A549 (cell line): ENCODE results near the gene CHRD. TPM values are rescaled to one million over a fixed set of nuclear protein-coding genes. Genes with fewer than 3 reads are reported as not detected.

Experiments
- ATAC-seq, 2 experiments: fragments of 200-7000 bp in 1 of 2; fragments of >200 bp in 1 of 2; cut with Nextera tagmentation in 1 of 2; cut with Tn5 transposase in 1 of 2; 3 replicates each; pipeline versions ENCODE4 v1.8.0 to v1.9.1; 2018 to 2020; ENCODE audit warnings: mild to moderate bottlenecking in 1 of 2, moderate library complexity in 1 of 2
- CTCF ChIA-PET: fragments of 300-600 bp; sonication (Branson Sonifier 250); formaldehyde crosslinking; extraction: SDS; loops from one replicate; lab custom pipeline; 2021; ENCODE audit warnings: antibody characterized with exemption, inconsistent platforms; lab: Yijun Ruan, JAX
- POLR2A ChIA-PET: fragments of 350-600 bp; formaldehyde crosslinking; extraction: SDS; loops from one replicate; lab custom pipeline; 2021; ENCODE audit warnings: antibody characterized with exemption, inconsistent platforms; lab: Yijun Ruan, JAX
- DNase-seq, 2 experiments: peaks; one replicate each; pipeline versions ENCODE4 v3.0.0 to v3.0.0-alpha.2; 2011 to 2016; ENCODE audit warnings: low read depth in 1 of 2, low spot score in 1 of 2
- FAIRE-seq: peaks from 2 replicates; lab custom pipeline; 2011; peaks lifted over from hg19 to GRCh38; lab: Jason Lieb, UNC
- H3K27ac ChIP-seq, 2 experiments: fragments of >200 bp; sonication (Bioruptor Twin); formaldehyde crosslinking; 3 replicates each; pipeline ENCODE4 v1.5.1; 2016 to 2017
- H3K4me1 ChIP-seq: fragments of >200 bp; sonication (Bioruptor Twin); formaldehyde crosslinking; 3 replicates; pipeline ENCODE4 v1.6.1; 2016
- H3K4me2 ChIP-seq: fragments of >200 bp; sonication (Bioruptor Twin); formaldehyde crosslinking; 3 replicates; pipeline ENCODE4 v1.6.1; 2016
- H3K4me3 ChIP-seq: fragments of >200 bp; sonication (Bioruptor Twin); formaldehyde crosslinking; 3 replicates; pipeline ENCODE4 v1.5.1; 2016
- H3K9me3 ChIP-seq: fragments of >200 bp; sonication (Bioruptor Twin); formaldehyde crosslinking; 3 replicates; pipeline ENCODE4 v1.6.1; 2016
- BHLHE40 ChIP-seq: IDR thresholded peaks from 2 replicates; pipeline ENCODE4 v1.6.1; 2012; ENCODE audit warnings: low read depth, low read length, inconsistent platforms
- CBX2 ChIP-seq: fragments of 200-600 bp; sonication (generic); IDR thresholded peaks from 2 replicates; pipeline ENCODE4 v1.6.1; 2016; ENCODE audit warnings: low read depth, mild to moderate bottlenecking, borderline replicate concordance
- CEBPB ChIP-seq, 2 experiments: fragments of >200 bp in 1 of 2; sonication (Bioruptor Twin) in 1 of 2; formaldehyde crosslinking in 1 of 2; IDR thresholded peaks; 2 replicates each; pipeline ENCODE4 v1.6.1; 2012 to 2016
- CHD4 ChIP-seq: fragments of 200-600 bp; sonication (generic); IDR thresholded peaks from 2 replicates; pipeline ENCODE4 v1.6.1; 2016; ENCODE audit warnings: antibody characterized with exemption, mild to moderate bottlenecking, borderline replicate concordance
- E2F6 ChIP-seq: IDR thresholded peaks from 2 replicates; pipeline ENCODE4 v1.6.1; 2012; ENCODE audit warnings: low read depth, borderline replicate concordance
- EHF ChIP-seq: fragments of 250-450 bp; sonication (Bioruptor Pico); IDR thresholded peaks from 2 replicates; pipeline ENCODE4 v1.5.0; 2020; ENCODE audit warnings: mild to moderate bottlenecking
- EHMT2 ChIP-seq: fragments of 200-600 bp; sonication (generic); IDR thresholded peaks from 2 replicates; pipeline ENCODE4 v1.6.1; 2016; ENCODE audit warnings: antibody characterized with exemption, low read depth, mild to moderate bottlenecking, moderate library complexity
- ESRRA ChIP-seq: fragments of 150-350 bp; IDR thresholded peaks from 2 replicates; pipeline ENCODE4 v1.6.1; 2014; ENCODE audit warnings: mild to moderate bottlenecking, low read length, borderline replicate concordance
- FOSB ChIP-seq: fragments of 250-450 bp; sonication (Bioruptor Pico); IDR thresholded peaks from 2 replicates; pipeline ENCODE4 v1.5.0; 2020; ENCODE audit warnings: mild to moderate bottlenecking, moderate library complexity
- FOSL2 ChIP-seq, 2 experiments: fragments of 450-650 bp in 1 of 2; fragments of >200 bp in 1 of 2; sonication (Bioruptor Twin) in 1 of 2; formaldehyde crosslinking; IDR thresholded peaks; 2 replicates each; pipeline versions ENCODE4 v1.5.0 to v1.6.1; 2016 to 2020; ENCODE audit warnings: mild to moderate bottlenecking in 1 of 2, moderate library complexity in 1 of 2
- GATA3 ChIP-seq: IDR thresholded peaks from 2 replicates; pipeline ENCODE4 v1.6.1; 2012; ENCODE audit warnings: borderline replicate concordance
- HDAC2 ChIP-seq: fragments of 200-600 bp; sonication (generic); IDR thresholded peaks from 2 replicates; pipeline ENCODE4 v1.6.1; 2016
- HES2 ChIP-seq: fragments of >200 bp; sonication (Bioruptor Twin); formaldehyde crosslinking; IDR thresholded peaks from 2 replicates; pipeline ENCODE4 v1.6.1; 2016
- HOXA7 ChIP-seq: fragments of 250-450 bp; sonication (Bioruptor Pico); IDR thresholded peaks from 2 replicates; pipeline ENCODE4 v1.5.0; 2020; ENCODE audit warnings: mild to moderate bottlenecking, moderate library complexity
- HOXB13 ChIP-seq: fragments of 250-450 bp; sonication (Bioruptor Pico); IDR thresholded peaks from 2 replicates; pipeline ENCODE4 v1.5.0; 2020; ENCODE audit warnings: low read depth, mild to moderate bottlenecking, moderate library complexity
- KDM1A ChIP-seq: fragments of 200-600 bp; sonication (generic); IDR thresholded peaks from 2 replicates; pipeline ENCODE4 v1.6.1; 2016; ENCODE audit warnings: low read depth, mild to moderate bottlenecking
- MAZ ChIP-seq: fragments of 150-350 bp; IDR thresholded peaks from 2 replicates; pipeline ENCODE4 v1.6.1; 2014; ENCODE audit warnings: antibody characterized with exemption, low read depth, low read length, borderline replicate concordance
- MYC ChIP-seq: IDR thresholded peaks from 2 replicates; pipeline ENCODE4 v1.6.1; 2012; ENCODE audit warnings: mild to moderate bottlenecking, inconsistent platforms, low read length, improper control_type of control experiment, borderline replicate concordance
- NFE2L2 ChIP-seq: fragments of 150-350 bp; conservative IDR thresholded peaks from 2 replicates; pipeline ENCODE4 v1.6.1; 2014; ENCODE audit warnings: low read length
- NR3C1 ChIP-seq: fragments of >200 bp; sonication (Bioruptor Twin); formaldehyde crosslinking; IDR thresholded peaks from 3 replicates; pipeline ENCODE4 v1.6.1; 2017
- POLR2A ChIP-seq: IDR thresholded peaks from 2 replicates; pipeline ENCODE4 v1.6.1; 2012; ENCODE audit warnings: mild to moderate bottlenecking, low read length
- RAD21 ChIP-seq, 2 experiments: fragments of >200 bp in 1 of 2; sonication (Bioruptor Twin) in 1 of 2; formaldehyde crosslinking in 1 of 2; IDR thresholded peaks in 1 of 2; conservative IDR thresholded peaks in 1 of 2; 2 replicates in 1 of 2; 3 replicates in 1 of 2; pipeline ENCODE4 v1.6.1; 2012 to 2018; ENCODE audit warnings: inconsistent platforms in 1 of 2
- RARB ChIP-seq: fragments of 250-450 bp; sonication (Bioruptor Pico); IDR thresholded peaks from 2 replicates; pipeline ENCODE4 v1.8.0; 2021; ENCODE audit warnings: mild to moderate bottlenecking, moderate library complexity
- RFX5 ChIP-seq: fragments of 450-650 bp; IDR thresholded peaks from 2 replicates; pipeline ENCODE4 v1.7.1; 2014; ENCODE audit warnings: antibody characterized with exemption, mild to moderate bottlenecking, moderate library complexity
- RNF2 ChIP-seq: fragments of 200-600 bp; sonication (generic); IDR thresholded peaks from 2 replicates; pipeline ENCODE4 v1.6.1; 2016; ENCODE audit warnings: low read depth, mild to moderate bottlenecking, antibody characterized with exemption, moderate library complexity, borderline replicate concordance
- SMC3 ChIP-seq: fragments of >200 bp; sonication (Bioruptor Twin); formaldehyde crosslinking; IDR thresholded peaks from 3 replicates; pipeline ENCODE4 v1.6.1; 2018; ENCODE audit warnings: inconsistent platforms
- TFCP2L1 ChIP-seq: fragments of 250-450 bp; sonication (Bioruptor Pico); IDR thresholded peaks from 2 replicates; pipeline ENCODE4 v1.5.0; 2021; ENCODE audit warnings: mild to moderate bottlenecking
- ZSCAN20 ChIP-seq: fragments of 250-450 bp; sonication (Bioruptor Pico); IDR thresholded peaks from 2 replicates; pipeline ENCODE4 v1.8.0; 2022; ENCODE audit warnings: mild to moderate bottlenecking, moderate library complexity
- WGBS: methylation state at CpG from one replicate; pipeline ENCODE4 v1.1.6; 2017; ENCODE audit errors: missing lambda C conversion rate; 5-methylcytosine and 5-hydroxymethylcytosine counted together
- polyA plus RNA-seq, 4 experiments: library from polyadenylated mRNA; depleted of rRNA in 3 of 4; stranded (reverse); fragments of >200 nt; fragmentation: RNase III in 1 of 4; extraction: RNeasy Plus Mini Kit Qiagen cat#74134 plus additional on column Dnase treatment in 1 of 4; gene quantifications; 2 replicates in 3 of 4; 3 replicates in 1 of 4; pipeline ENCODE4 v1.2.3, GENCODE V29; 2011 to 2017
- TF ChIP-seq, protein P1 (sequence below): fragments of 450-650 bp; IDR thresholded peaks from 2 replicates; pipeline ENCODE4 v1.6.1; 2014; ENCODE audit warnings: antibody characterized with exemption
- TF ChIP-seq, protein P2 (sequence below): fragments of 250-450 bp; sonication (Bioruptor Pico); IDR thresholded peaks from 2 replicates; pipeline ENCODE4 v1.5.0; 2020; ENCODE audit warnings: low read depth, mild to moderate bottlenecking, moderate library complexity
- TF ChIP-seq, protein P3 (sequence below): fragments of 250-450 bp; sonication (Bioruptor Pico); IDR thresholded peaks from 2 replicates; pipeline ENCODE4 v1.5.0; 2021; ENCODE audit warnings: mild to moderate bottlenecking, moderate library complexity, borderline replicate concordance

The CHRD gene
- polyA plus RNA-seq, 2 of the 4 experiments (the other 2 are of a cell fraction): 0.13 to 0.19 TPM

DNA sequence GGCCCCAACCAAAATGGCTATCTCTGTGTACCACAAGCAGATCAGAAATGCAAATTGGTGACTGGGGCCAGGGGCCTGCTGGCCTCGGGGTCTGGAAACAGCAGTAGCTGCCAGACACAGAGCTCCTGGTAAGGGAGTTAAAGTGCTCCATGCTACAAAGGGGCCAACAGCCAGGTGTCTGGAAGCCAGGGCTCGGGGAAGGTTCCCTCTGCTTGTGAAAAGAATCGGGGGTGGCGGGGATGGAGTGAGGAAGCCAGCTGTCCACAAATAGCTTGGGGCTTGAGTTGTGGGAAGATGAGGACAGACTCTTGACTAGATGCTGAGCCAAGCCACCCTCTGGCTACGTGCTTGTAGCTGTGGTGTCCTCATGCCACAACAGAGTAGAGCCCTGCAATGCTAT is 39.3 kb downstream of the CHRD start:
- CTCF ChIA-PET: interaction anchor here (0.7 to 13.1 kb wide), 10 partner anchors 8 to 121 kb away, joined by 3 to 132 read pairs (median 4); no protein-coding TSS in a partner anchor
- POLR2A ChIA-PET: no interaction called here
- Histone ChIP-seq H3K9me3 (no peaks in the 10 kb centered on the region), H3K4me1 (no peaks in the 10 kb centered on the region), H3K4me2 (no peak overlapping the region), H3K27ac (no peak overlapping the region), H3K4me3 (no peak overlapping the region)
- TF ChIP-seq HES2 (no peak), SMC3 (no peak), POLR2A (no peak), CHD4 (no peak), RARB (CRISPR knock-in tag) (no peak), HOXB13 (CRISPR knock-in tag) (no peak), EHMT2 (no peak), FOSB (CRISPR knock-in tag) (no peak), RFX5 (no peak)
- TF ChIP-seq, protein P1, sequence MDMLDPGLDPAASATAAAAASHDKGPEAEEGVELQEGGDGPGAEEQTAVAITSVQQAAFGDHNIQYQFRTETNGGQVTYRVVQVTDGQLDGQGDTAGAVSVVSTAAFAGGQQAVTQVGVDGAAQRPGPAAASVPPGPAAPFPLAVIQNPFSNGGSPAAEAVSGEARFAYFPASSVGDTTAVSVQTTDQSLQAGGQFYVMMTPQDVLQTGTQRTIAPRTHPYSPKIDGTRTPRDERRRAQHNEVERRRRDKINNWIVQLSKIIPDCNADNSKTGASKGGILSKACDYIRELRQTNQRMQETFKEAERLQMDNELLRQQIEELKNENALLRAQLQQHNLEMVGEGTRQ: no peak
- DNase-seq (no peak), FAIRE-seq (no peak), ATAC-seq (no peak)
- WGBS: 67% methylated on average over 5 of the region's 5 CpGs

DNA sequence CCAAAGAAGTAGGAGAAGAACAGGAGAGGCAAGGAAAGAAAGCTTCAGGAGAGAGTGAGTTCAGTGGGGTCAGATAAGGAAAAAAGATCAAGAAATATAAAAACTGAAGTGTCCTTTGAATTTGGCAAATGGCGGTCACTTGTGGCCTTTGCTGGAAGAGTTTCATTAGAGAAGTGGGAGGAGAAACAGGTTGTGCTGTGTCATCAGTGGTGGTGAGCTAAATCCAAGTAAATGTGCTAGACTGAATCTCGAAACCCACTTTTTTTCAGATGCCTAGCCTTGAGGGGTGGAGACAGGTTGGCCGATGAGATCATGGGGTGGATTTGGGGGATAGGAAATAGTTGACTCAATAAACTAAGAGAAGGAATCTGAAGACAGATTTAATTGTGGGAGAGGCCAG is 43.7 kb downstream of the CHRD start:
- POLR2A ChIA-PET: no interaction called here
- CTCF ChIA-PET: interaction anchor here (0.6 to 13.1 kb wide), 3 partner anchors 28 to 1650 kb away, joined by 3 to 132 read pairs (median 3); no protein-coding TSS in a partner anchor
- Histone ChIP-seq H3K4me3 (no peak overlapping the region), H3K27ac (no peak overlapping the region), H3K4me2 (no peak overlapping the region)
- DNase-seq (no peak), FAIRE-seq (no peak)
- 42% methylated on average over 3 of the region's 3 CpGs for WGBS
- TF ChIP-seq HOXA7: no peak
- TF ChIP-seq HDAC2: no peak
- TF ChIP-seq RFX5: no peak
- TF ChIP-seq MAZ: no peak
- TF ChIP-seq EHF (CRISPR knock-in tag): no peak
- TF ChIP-seq CEBPB (IDR thresholded peaks at IDR 0.05): no peak
- TF ChIP-seq SMC3: no peak
- TF ChIP-seq, protein P2, sequence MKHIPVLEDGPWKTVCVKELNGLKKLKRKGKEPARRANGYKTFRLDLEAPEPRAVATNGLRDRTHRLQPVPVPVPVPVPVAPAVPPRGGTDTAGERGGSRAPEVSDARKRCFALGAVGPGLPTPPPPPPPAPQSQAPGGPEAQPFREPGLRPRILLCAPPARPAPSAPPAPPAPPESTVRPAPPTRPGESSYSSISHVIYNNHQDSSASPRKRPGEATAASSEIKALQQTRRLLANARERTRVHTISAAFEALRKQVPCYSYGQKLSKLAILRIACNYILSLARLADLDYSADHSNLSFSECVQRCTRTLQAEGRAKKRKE (CRISPR knock-in tag): no peak
- TF ChIP-seq FOSL2 (IDR thresholded peaks at IDR 0.05): no peak
- TF ChIP-seq FOSL2 (CRISPR knock-in tag; IDR thresholded peaks at IDR 0.05): no peak
- TF ChIP-seq GATA3: no peak
- no peak for TF ChIP-seq ESRRA
- no peak for TF ChIP-seq RARB (CRISPR knock-in tag)
- no peak for TF ChIP-seq MYC
- no peak for TF ChIP-seq BHLHE40
- no peak for TF ChIP-seq TFCP2L1 (CRISPR knock-in tag)
- TF ChIP-seq, all 56 proteins: peak for 0
- no peak for ATAC-seq
- Histone ChIP-seq H3K9me3 (no peaks in the 10 kb centered on the region), H3K4me1 (no peaks in the 10 kb centered on the region)

GRCh38 chr3:184426691-184427141 is 46.9 kb downstream of the CHRD start:
- FAIRE-seq: no peak
- Histone ChIP-seq H3K4me3 (no peak overlapping the region), H3K9me3 (no peaks in the 10 kb centered on the region), H3K27ac (no peak overlapping the region), H3K4me2 (no peak overlapping the region), H3K4me1 (no peaks in the 10 kb centered on the region)
- DNase-seq: no peak
- POLR2A ChIA-PET: no interaction called here
- WGBS: 60% methylated on average over 9 of the region's 12 CpGs
- CTCF ChIA-PET: interaction anchor here (1.2 to 6.4 kb wide), 4 partner anchors 9 to 117 kb away, joined by 3 to 28 read pairs (median 8); no protein-coding TSS in a partner anchor
- ATAC-seq: no peak
- no peak for TF ChIP-seq ZSCAN20
- no peak for TF ChIP-seq HOXB13 (CRISPR knock-in tag)
- TF ChIP-seq RAD21 (conservative IDR thresholded peaks at IDR 0.05 in 1 of 2, IDR thresholded peaks at IDR 0.05 in 1 of 2): no peak
- no peak for TF ChIP-seq NR3C1
- no peak for TF ChIP-seq FOSL2 (IDR thresholded peaks at IDR 0.05)
- no peak for TF ChIP-seq FOSL2 (CRISPR knock-in tag; IDR thresholded peaks at IDR 0.05)
- no peak for TF ChIP-seq EHF (CRISPR knock-in tag)
- no peak for TF ChIP-seq CBX2
- TF ChIP-seq GATA3: no peak
- TF ChIP-seq, protein P3, sequence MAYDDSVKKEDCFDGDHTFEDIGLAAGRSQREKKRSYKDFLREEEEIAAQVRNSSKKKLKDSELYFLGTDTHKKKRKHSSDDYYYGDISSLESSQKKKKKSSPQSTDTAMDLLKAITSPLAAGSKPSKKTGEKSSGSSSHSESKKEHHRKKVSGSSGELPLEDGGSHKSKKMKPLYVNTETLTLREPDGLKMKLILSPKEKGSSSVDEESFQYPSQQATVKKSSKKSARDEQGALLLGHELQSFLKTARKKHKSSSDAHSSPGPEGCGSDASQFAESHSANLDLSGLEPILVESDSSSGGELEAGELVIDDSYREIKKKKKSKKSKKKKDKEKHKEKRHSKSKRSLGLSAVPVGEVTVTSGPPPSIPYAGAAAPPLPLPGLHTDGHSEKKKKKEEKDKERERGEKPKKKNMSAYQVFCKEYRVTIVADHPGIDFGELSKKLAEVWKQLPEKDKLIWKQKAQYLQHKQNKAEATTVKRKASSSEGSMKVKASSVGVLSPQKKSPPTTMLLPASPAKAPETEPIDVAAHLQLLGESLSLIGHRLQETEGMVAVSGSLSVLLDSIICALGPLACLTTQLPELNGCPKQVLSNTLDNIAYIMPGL (CRISPR knock-in tag): no peak
- no peak for TF ChIP-seq MAZ
- no peak for TF ChIP-seq E2F6
- TF ChIP-seq KDM1A: no peak
- no peak for TF ChIP-seq NFE2L2
- TF ChIP-seq RNF2: no peak
